Neural cell (in vitro differentiated cells): Measurements from ENCODE around the gene DCANP1. TPM values are rescaled to one million over a fixed set of nuclear protein-coding genes. Genes with fewer than 3 reads are reported as not detected.

ENCODE experiments used
- H2AFZ ChIP-seq: fragments of 200-600, 300-800 bp; sonication (generic), shearing (Covaris generic); 2 replicates; pipeline ENCODE4 v1.6.0; 2014; ENCODE audit warnings: low read depth, mild to moderate bottlenecking, antibody characterized with exemption, low read length, moderate library complexity
- H3F3A ChIP-seq: fragments of 200-600 bp; shearing (Covaris generic); 2 replicates; pipeline ENCODE4 v1.6.1; 2016; ENCODE audit warnings: mild to moderate bottlenecking, moderate library complexity, mixed read lengths, antibody characterized with exemption, low read length; ENCODE audit not compliant: insufficient read depth, poor library complexity, severe bottlenecking
- H3K27ac ChIP-seq: fragments of 200-600, 300-800 bp; sonication (generic), shearing (Covaris generic); 2 replicates; pipeline ENCODE4 v1.5.1; 2014; ENCODE audit warnings: mild to moderate bottlenecking, low read length, moderate library complexity
- H3K27me3 ChIP-seq: fragments of 300-800, 200-600 bp; sonication (generic), shearing (Covaris generic); 2 replicates; pipeline ENCODE4 v1.6.0; 2014; ENCODE audit warnings: mild to moderate bottlenecking, low read depth, low read length, moderate library complexity; ENCODE audit not compliant: insufficient read depth
- H3K36me3 ChIP-seq: fragments of 300-800, 200-600 bp; sonication (generic), shearing (Covaris generic); 2 replicates; pipeline ENCODE4 v1.5.1; 2014; ENCODE audit warnings: mild to moderate bottlenecking, antibody characterized with exemption, low read length, moderate library complexity; ENCODE audit not compliant: insufficient read depth
- H3K4me2 ChIP-seq: fragments of 300-800, 200-600 bp; sonication (generic), shearing (Covaris generic); 2 replicates; pipeline ENCODE4 v1.6.0; 2014; ENCODE audit warnings: mild to moderate bottlenecking, low read length
- H3K4me3 ChIP-seq: fragments of 300-800, 200-600 bp; sonication (generic), shearing (Covaris generic); 2 replicates; pipeline ENCODE4 v1.5.1; 2014; ENCODE audit warnings: mild to moderate bottlenecking, low read length, moderate library complexity
- H3K79me2 ChIP-seq: fragments of 200-600 bp; shearing (Covaris generic); replicated peaks from 2 replicates; pipeline ENCODE4 v1.6.0; 2014; ENCODE audit warnings: mild to moderate bottlenecking, low read length, moderate library complexity; ENCODE audit not compliant: insufficient read depth
- H3K9ac ChIP-seq: fragments of 300-800, 200-600 bp; sonication (generic), shearing (Covaris generic); 2 replicates; pipeline ENCODE4 v1.6.1; 2016; ENCODE audit warnings: mild to moderate bottlenecking, low read length, mixed read lengths
- H3K9me2 ChIP-seq: fragments of 200-600 bp; shearing (Covaris generic); 2 replicates; pipeline ENCODE4 v1.6.1; 2016; ENCODE audit warnings: mild to moderate bottlenecking, low read length, mixed read lengths; ENCODE audit not compliant: insufficient read depth
- H3K9me3 ChIP-seq: fragments of 200-600, 300-800 bp; sonication (generic), shearing (Covaris generic); 2 replicates; pipeline ENCODE4 v1.6.1; 2016; ENCODE audit warnings: mild to moderate bottlenecking, mixed run types, low read length, moderate library complexity, mixed read lengths
- H4K20me1 ChIP-seq: fragments of 200-600 bp; shearing (Covaris generic); 2 replicates; pipeline ENCODE4 v1.6.1; 2016; ENCODE audit warnings: mild to moderate bottlenecking, mixed run types; ENCODE audit not compliant: insufficient read depth
- EP300 ChIP-seq: fragments of 450-650 bp; conservative IDR thresholded peaks from 2 replicates; pipeline ENCODE4 v1.6.1; 2014; ENCODE audit warnings: antibody characterized with exemption, mild to moderate bottlenecking, moderate library complexity; ENCODE audit not compliant: poor library complexity, severe bottlenecking
- EZH2 ChIP-seq: fragments of 200-600, 300-800 bp; shearing (Covaris generic), sonication (generic); IDR thresholded peaks from 2 replicates; pipeline ENCODE4 v1.6.1; 2014; ENCODE audit warnings: antibody characterized with exemption, low read length, borderline replicate concordance, mild to moderate bottlenecking; ENCODE audit not compliant: insufficient read depth, poor library complexity, severe bottlenecking
- MXI1 ChIP-seq: fragments of 450-650 bp; conservative IDR thresholded peaks from 2 replicates; pipeline ENCODE4 v1.6.1; 2014; ENCODE audit warnings: antibody characterized with exemption, mild to moderate bottlenecking; ENCODE audit not compliant: poor library complexity, severe bottlenecking
- POLR2AphosphoS5 ChIP-seq: IDR thresholded peaks from 2 replicates; pipeline ENCODE4 v1.6.1; 2012
- RAD21 ChIP-seq: fragments of 450-650 bp; conservative IDR thresholded peaks from 2 replicates; pipeline ENCODE4 v1.6.1; 2014; ENCODE audit warnings: antibody characterized with exemption, mild to moderate bottlenecking, moderate library complexity
- REST ChIP-seq: IDR thresholded peaks from 2 replicates; pipeline ENCODE4 v1.6.1; 2012; ENCODE audit warnings: borderline replicate concordance
- SMC3 ChIP-seq: fragments of 450-650 bp; conservative IDR thresholded peaks from 2 replicates; pipeline ENCODE4 v1.6.1; 2014; ENCODE audit warnings: antibody characterized with exemption, mild to moderate bottlenecking, moderate library complexity; ENCODE audit not compliant: poor library complexity
- TAF1 ChIP-seq: IDR thresholded peaks from 2 replicates; pipeline ENCODE4 v1.6.1; 2012; ENCODE audit warnings: low read depth
- polyA plus RNA-seq: library from polyadenylated mRNA; depleted of rRNA; stranded (reverse); fragments of >200 nt; gene quantifications from 2 replicates; pipeline ENCODE4 v1.2.3, GENCODE V29; 2014
- TF ChIP-seq, protein P1 (sequence below): fragments of 450-650 bp; IDR thresholded peaks from 2 replicates; pipeline ENCODE4 v1.5.1; 2014; ENCODE audit warnings: antibody characterized with exemption, mild to moderate bottlenecking, moderate library complexity; ENCODE audit not compliant: poor library complexity, severe bottlenecking

The DCANP1 gene
- polyA plus RNA-seq, 1 donor from 2014 or later, result not detected

DNA sequence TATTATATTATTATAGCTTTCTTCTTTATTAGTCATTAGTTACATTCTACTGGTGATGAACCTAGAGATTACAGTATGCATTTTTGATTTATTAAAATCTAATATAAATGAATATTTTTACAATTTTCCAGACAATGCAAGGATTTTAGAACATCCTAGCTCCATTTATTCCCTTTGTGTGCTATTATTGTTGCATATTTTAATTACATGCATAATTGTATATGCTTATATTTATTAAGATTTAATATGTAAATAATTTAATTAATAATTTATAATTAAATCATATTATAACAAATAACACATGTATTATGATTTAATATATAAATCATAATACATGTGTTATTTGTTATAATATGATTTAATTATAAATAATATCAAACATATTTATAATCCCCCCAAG, 24.7 kb downstream of the DCANP1 start:
- no peaks in the 10 kb centered on the region for H3K9me2 ChIP-seq

DNA sequence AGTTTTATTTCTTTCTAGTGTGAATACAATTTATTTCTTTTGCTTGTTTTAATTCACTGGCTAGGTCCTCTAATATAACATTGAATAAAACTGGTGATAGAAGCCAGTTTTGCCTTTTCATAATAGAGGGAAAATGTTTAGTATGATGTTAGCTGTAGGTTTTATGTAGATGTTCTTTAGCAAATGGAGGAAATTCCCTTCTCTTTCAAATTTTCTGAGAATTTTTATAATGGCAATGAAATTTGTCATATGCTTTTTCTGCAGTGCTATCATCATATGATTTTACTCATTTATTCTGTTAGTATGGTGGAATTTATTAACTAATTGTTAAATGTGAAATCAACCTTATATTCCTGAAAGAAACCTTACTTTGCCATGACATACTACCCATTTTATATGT, 30.1 kb downstream of the DCANP1 start:
- Histone ChIP-seq H3K36me3 (no peaks in the 10 kb centered on the region), H2AFZ (no peak overlapping the region), H3K27ac (no peak overlapping the region), H3K9ac (no peak overlapping the region), H3K27me3 (no peaks in the 10 kb centered on the region), H3K9me2 (no peaks in the 10 kb centered on the region), H3K4me2 (no peak overlapping the region), H3F3A (no peaks in the 10 kb centered on the region), H3K9me3 (no peaks in the 10 kb centered on the region), H4K20me1 (no peaks in the 10 kb centered on the region), H3K4me3 (no peak overlapping the region), H3K79me2 (no peaks in the 10 kb centered on the region)
- TF ChIP-seq EZH2 (no peak), MXI1 (no peak), EP300 (no peak), SMC3 (no peak), TAF1 (no peak), RAD21 (no peak), POLR2AphosphoS5 (no peak), REST (no peak)
- TF ChIP-seq, protein P1, sequence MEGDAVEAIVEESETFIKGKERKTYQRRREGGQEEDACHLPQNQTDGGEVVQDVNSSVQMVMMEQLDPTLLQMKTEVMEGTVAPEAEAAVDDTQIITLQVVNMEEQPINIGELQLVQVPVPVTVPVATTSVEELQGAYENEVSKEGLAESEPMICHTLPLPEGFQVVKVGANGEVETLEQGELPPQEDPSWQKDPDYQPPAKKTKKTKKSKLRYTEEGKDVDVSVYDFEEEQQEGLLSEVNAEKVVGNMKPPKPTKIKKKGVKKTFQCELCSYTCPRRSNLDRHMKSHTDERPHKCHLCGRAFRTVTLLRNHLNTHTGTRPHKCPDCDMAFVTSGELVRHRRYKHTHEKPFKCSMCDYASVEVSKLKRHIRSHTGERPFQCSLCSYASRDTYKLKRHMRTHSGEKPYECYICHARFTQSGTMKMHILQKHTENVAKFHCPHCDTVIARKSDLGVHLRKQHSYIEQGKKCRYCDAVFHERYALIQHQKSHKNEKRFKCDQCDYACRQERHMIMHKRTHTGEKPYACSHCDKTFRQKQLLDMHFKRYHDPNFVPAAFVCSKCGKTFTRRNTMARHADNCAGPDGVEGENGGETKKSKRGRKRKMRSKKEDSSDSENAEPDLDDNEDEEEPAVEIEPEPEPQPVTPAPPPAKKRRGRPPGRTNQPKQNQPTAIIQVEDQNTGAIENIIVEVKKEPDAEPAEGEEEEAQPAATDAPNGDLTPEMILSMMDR, result no peak

More for the DNA sequence above, 24.7 kb downstream of the DCANP1 start:
- H4K20me1 ChIP-seq, result no peaks in the 10 kb centered on the region
- no peaks in the 10 kb centered on the region for H3K36me3 ChIP-seq
- no peak overlapping the region for H3K4me3 ChIP-seq
- H3K9me3 ChIP-seq, result no peaks in the 10 kb centered on the region
- H3K27me3 ChIP-seq, result no peaks in the 10 kb centered on the region
- no peaks in the 10 kb centered on the region for H3F3A ChIP-seq
- H3K9ac ChIP-seq, result no peak overlapping the region
- no peak overlapping the region for H3K27ac ChIP-seq
- no peak overlapping the region for H3K4me2 ChIP-seq
- no peak overlapping the region for H2AFZ ChIP-seq
- no peak for TF ChIP-seq EZH2
- TF ChIP-seq RAD21, result no peak
- TF ChIP-seq TAF1, result no peak
- TF ChIP-seq EP300, result no peak
- TF ChIP-seq POLR2AphosphoS5, result no peak
- TF ChIP-seq MXI1, result no peak
- TF ChIP-seq REST, result no peak
- TF ChIP-seq SMC3, result no peak
- no peaks in the 10 kb centered on the region for H3K79me2 ChIP-seq
